Myocyte (in vitro differentiated cells): ENCODE results near the gene LRP1. TPM values are rescaled to one million over a fixed set of nuclear protein-coding genes. Genes with fewer than 3 reads are reported as not detected.
"Not testable (repeated sequence)": the region's sequence is repeated elsewhere in the genome, so short reads cannot be mapped to it uniquely, and the experiment has no call there.

Experiments
- DNase-seq: peaks from one replicate; pipeline ENCODE4 v3.0.0-alpha.2; 2012; ENCODE audit warnings: low read depth
- total RNA-seq: library from RNA; depleted of rRNA; stranded (reverse); fragments of >200 nt; gene quantifications from 2 replicates; pipeline ENCODE4 v1.2.3, GENCODE V29; 2014

Gene LRP1
- total RNA-seq, 1 donor from 2014 or later = 40.0 TPM

- DNase-seq = peak; percentile 58
Observed at GRCh38 chr12:57110104-57111030, 17.9 kb upstream of the LRP1 start.

DNA sequence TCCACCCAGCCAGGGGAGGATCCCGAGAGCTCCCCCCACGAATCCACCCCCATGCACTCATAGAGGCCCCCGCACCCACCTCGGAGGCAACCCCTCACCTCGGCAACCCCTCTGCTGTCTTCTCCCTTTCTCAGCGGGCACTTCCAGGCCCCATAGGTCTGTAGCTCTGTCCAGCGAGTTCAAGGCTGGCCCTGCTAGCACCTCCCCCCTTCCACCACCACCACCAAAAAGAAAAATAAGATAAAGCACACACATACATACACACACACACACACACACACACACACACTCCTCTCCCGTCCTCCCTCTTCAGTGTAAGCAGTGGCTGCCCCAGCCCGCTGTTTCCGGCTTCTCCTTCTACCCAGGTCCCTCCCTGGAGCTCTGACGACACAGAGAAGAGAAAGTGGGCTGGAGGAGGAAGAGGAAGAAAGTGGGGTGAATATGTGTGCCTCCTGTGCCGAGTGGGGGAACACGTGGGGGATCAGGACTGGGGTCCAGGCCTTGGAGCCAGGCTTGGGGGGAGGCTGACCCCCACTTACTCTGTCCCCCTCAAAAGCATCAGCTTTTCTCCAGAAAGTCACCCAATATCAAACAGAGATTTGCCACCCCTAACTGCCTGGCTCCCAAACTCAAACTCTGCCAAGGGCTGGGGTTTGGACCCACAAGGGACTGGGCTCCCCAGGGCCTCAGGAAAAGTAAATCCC, 17.1 kb upstream of the LRP1 start, which contains the start of gene STAT6:
Gene STAT6 (minus strand): TSS at position 332 of the 704 bp plus-strand sequence. CDS start 3,084 bp downstream, outside the sequence.
- DNase-seq = peak; percentile 79

DNA sequence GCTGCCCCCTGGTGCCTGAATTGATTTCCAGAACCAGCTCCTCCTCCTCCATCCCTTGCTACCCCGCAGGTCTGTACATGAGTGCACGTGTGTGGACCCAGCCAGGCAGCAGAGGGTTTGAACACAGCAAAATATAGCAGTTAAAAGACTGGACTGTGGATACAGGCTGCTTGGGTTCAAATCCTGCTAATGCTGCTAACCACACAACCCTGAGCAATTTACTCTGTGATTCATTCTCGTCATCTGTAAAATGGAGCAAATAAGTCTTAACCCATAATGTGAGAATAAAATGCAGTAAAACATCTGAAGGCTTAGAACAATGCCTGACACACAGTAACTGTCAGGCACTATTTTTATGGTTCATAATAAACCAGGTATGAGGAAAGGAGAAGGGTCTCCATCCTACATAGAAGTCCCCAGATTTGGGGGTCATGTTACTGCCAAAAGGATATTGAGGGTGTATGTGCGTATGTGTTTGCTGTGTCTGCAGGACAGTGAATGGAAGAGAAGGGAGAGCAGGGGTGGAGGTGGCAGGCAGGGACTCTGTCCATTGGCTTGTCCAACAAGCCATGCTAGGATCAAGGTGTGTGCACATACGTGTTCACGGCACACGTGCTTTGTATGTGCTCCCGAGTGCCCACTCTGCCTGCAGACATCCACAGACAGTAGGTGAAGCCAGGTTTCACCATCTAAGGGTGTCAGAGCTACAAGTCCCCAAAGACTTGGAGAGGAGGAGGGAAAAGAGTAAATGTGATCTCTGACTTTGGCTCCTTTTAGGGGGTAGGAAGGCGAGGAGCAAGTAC, 15.6 kb upstream of the LRP1 start:
- no peak for DNase-seq

DNA sequence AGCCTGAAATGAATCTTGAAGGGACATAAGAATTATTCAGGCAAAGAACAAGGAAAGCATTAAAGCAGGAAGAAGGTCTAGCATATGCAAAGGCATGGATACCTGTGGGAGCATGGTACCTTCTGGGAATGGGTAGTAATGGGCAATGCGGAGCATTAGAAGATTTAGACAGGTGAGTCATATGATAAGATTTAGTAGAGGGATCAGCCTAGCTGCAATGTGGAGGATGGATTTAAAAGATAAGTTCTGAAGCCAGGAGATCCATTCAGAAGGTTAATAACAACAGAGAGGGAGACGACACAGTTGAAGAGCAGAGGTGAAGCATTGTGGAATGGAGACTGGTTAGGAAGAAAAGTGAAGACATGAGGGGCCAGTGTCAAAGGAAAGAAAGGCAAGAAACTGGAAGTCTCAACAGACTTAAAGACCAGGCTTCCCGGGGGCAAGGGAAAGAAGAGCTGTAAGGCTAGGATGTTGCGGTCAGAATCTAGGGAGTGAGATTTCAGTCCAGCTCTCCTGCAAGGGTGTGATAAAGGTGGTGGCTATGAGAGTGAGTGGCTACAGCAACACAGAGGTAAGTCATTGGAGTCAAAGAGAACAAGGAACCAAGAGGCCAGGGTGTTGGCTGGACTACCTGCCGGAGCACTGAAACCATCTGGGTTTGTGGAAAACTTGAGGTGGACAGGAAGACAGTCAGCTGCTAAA, 11.6 kb upstream of the LRP1 start:
- DNase-seq = no peak

- DNase-seq = no peak
Observed at GRCh38 chr12:57118711-57119271, 9.5 kb upstream of the LRP1 start.

DNA sequence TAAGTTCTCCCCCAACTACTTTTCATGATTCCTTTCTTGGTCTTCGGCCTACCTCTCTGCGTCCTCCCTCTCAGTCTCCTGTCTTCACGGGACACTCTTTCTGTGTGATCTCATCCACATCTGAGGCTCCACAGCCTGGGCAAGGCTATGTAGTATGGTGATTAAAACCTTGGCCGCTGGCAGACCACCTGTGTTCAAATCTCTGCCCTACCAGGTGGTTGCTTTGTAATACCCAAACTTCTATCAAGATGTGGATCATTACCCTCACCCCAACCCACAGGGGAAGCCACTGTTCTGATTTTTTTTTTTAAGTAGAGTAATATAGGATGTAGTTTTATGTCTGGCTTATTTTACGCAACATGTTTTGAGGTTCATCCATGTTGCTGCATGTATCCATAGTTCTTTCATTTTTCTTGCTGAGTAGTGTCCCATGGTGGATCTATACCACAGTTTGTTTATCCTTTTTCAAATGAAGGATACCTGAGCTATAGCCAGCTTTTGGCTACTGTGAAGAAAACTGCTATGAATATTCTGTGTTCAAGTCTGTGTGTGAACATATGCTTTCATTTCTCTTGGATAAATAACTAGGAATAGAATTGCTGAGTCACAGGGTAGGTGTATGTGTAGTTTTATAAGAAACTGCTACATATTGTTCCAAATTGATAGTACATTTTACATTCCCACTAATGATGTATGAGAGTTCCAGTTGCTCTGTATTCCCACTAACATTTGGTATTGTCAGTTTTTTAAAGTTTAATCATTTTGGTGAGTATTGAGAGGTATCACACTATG, 8.8 kb upstream of the LRP1 start:
- no peak for DNase-seq

GRCh38 chr12:57120718-57121117, 7.6 kb upstream of the LRP1 start:
- not testable (repeated sequence) for DNase-seq

DNA sequence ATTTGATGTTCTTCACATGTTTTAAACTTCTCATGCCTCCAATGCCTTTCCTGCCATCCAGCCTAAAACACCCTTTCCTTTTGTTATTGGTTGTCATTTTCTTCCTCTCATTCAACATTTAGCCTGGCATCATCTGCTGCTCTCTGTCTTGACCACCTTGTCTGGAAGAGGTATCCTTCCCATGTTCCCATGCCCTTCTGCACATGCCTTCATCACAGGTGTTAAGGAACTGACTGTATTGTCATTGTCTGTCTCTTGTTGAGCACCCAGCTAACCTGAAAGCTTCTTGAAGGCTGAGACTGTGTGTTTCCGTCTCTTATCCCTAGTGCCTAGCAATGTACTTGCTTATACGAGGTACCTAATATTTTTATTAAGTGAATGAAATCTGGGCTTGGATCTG, 4.5 kb upstream of the LRP1 start:
- no peak for DNase-seq

DNA sequence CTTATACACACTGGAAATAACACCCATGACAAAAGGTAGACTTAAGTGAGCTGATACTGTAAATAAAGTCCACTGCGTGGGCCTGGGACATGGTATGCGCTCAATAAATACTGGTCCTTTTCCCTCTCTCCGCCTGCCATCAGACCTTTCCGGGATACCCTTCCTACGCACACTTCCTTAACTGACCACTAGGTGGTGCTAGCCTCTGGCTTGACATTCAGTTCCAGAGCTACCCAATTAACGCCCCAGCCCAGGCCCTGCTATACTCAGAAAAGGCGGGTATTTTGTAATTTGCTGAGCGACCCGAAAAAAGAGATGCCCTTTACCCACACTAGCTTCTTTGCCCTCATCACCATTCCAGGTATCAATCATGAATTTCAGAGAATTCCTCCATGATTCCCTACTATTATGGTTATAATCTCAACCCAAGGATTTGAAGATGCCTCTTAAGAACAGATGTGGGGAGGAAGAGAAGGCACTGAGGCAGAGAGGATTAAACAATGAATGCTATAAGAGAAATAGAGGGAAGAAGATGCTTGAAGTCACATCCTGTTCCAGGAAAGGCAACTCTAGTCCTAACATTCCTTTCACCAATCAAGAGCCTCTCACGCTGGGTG, 3.9 kb upstream of the LRP1 start:
- DNase-seq = peak; percentile 82

DNA sequence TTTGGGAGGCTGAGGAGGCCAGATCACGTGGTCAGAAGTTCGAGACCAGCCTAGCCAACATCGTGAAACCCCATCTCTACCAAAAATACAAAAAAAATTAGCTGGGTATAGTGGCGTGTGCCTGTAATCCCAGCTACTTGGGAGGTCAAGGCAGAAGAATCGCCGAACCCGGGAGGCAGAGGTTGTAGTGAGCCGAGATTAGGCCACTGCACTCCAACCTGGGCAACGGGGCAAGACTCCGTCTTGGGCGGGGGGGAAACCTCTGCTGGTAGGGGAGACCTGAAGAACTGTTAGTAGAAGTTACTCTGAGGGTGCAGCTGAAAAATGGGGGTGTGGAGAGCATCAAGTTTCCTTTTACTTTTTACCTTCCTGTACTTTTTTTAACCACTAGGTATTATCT, 2.2 kb upstream of the LRP1 start:
- no peak for DNase-seq

GRCh38 chr12:57126561-57126960, 1.7 kb upstream of the LRP1 start:
- no peak for DNase-seq

GRCh38 chr12:57127101-57127725, 1.1 kb upstream of the LRP1 start:
- DNase-seq = peak; percentile 68

DNA sequence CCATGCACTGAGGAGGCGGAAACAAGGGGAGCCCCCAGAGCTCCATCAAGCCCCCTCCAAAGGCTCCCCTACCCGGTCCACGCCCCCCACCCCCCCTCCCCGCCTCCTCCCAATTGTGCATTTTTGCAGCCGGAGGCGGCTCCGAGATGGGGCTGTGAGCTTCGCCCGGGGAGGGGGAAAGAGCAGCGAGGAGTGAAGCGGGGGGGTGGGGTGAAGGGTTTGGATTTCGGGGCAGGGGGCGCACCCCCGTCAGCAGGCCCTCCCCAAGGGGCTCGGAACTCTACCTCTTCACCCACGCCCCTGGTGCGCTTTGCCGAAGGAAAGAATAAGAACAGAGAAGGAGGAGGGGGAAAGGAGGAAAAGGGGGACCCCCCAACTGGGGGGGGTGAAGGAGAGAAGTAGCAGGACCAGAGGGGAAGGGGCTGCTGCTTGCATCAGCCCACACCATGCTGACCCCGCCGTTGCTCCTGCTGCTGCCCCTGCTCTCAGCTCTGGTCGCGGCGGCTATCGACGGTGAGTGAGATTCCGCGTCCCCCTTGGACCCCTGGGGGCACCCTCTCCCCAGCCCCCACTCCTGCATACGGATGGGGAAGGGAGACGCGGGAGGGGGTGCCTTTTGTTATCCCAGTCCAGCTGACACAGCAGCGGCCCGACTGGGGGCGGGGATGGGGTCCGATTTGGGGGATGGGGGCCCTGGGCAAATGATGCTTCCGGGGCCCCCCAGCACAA, 400 bp downstream of the LRP1 start:
- DNase-seq = no peak

DNA sequence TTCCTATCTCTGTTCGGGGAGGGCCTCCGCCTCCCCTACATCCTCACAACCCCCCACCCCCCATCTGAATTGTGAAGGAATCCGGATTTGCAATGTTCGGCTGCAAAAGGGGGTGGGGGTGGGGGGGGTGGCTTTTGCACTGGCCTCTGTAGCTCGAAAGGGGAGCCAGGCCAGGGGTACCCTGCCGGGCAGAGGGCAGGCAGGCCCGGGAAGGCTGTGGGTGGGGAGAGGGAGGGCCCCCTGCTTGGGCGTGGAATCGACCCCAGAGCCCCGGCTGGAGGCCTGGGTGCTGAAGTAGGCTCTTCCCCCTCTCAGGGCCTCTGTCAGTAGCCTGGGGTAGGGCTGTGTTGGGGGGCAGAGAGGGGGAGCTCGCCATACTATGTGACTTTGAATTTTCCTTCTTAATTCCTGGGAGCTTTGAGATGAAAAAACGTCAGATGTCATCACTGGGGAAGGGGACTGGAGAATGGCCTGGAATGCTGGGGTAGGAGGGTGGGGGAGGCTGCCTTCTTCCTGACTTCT, 1.1 kb downstream of the LRP1 start:
- DNase-seq = no peak

- no peak for DNase-seq
Observed at GRCh38 chr12:57129889-57130288, 1.6 kb downstream of the LRP1 start.

- no peak for DNase-seq
Observed at GRCh38 chr12:57130941-57131340, 2.7 kb downstream of the LRP1 start.

- DNase-seq = no peak
Observed at GRCh38 chr12:57131896-57132744, 3.8 kb downstream of the LRP1 start.
